ENCODE data around the gene EPPIN.

Gene EPPIN

GRCh38 chr20:45515147-45515913, 31.9 kb downstream of the EPPIN start, which contains the start of gene SPINT3:
Gene SPINT3, minus strand, starts transcription at chr20:45515622. Its CDS starts 14 bp downstream, at chr20:45515608.
- no peaks in the 10 kb centered on the region for H3K27me3 ChIP-seq (ENCODE audit: insufficient read depth, low read depth, severe bottlenecking)
- H3K27ac ChIP-seq, result no peak within 1 kb of the TSS
- no peak for TF ChIP-seq CTCF (IDR thresholded peaks at IDR 0.05; ENCODE audit: low read depth, low read length)
- DNase-seq, result no peak
- no peak within 1 kb of the TSS for H3K4me3 ChIP-seq (ENCODE audit: low read depth, low read length)
- H3K9me3 ChIP-seq (ENCODE audit: severe bottlenecking), result no peaks in the 10 kb centered on the region
- no peaks in the 10 kb centered on the region for H3K36me3 ChIP-seq

GRCh38 chr20:45510242-45510862, 36.8 kb downstream of the EPPIN start:
- no peak overlapping the region for H3K27ac ChIP-seq

GRCh38 chr20:45509091-45509490, 38.1 kb downstream of the EPPIN start:
- Histone ChIP-seq H3K36me3 (no peaks in the 10 kb centered on the region), H3K4me3 (ENCODE audit: low read depth, low read length) (no peak overlapping the region), H3K27me3 (ENCODE audit: insufficient read depth, low read depth, severe bottlenecking) (no peaks in the 10 kb centered on the region), H3K27ac (no peak overlapping the region), H3K9me3 (ENCODE audit: severe bottlenecking) (no peaks in the 10 kb centered on the region)
- DNase-seq, result no peak
- TF ChIP-seq CTCF (IDR thresholded peaks at IDR 0.05; ENCODE audit: low read depth, low read length), result no peak

More at GRCh38 chr20:45510242-45510862, 36.8 kb downstream of the EPPIN start:
- no peaks in the 10 kb centered on the region for H3K36me3 ChIP-seq
- H3K4me3 ChIP-seq (ENCODE audit: low read depth, low read length), result no peak overlapping the region
- no peak for DNase-seq
- TF ChIP-seq CTCF (IDR thresholded peaks at IDR 0.05; ENCODE audit: low read depth, low read length), result no peak
- H3K9me3 ChIP-seq (ENCODE audit: severe bottlenecking), result no peaks in the 10 kb centered on the region
- no peaks in the 10 kb centered on the region for H3K27me3 ChIP-seq (ENCODE audit: insufficient read depth, low read depth, severe bottlenecking)

- TF ChIP-seq CTCF (IDR thresholded peaks at IDR 0.05; ENCODE audit: low read depth, low read length), result no peak
- no peaks in the 10 kb centered on the region for H3K36me3 ChIP-seq
- H3K27ac ChIP-seq, result no peak overlapping the region
- no peaks in the 10 kb centered on the region for H3K27me3 ChIP-seq (ENCODE audit: insufficient read depth, low read depth, severe bottlenecking)
- H3K9me3 ChIP-seq (ENCODE audit: severe bottlenecking), result no peaks in the 10 kb centered on the region
- no peak for DNase-seq
- H3K4me3 ChIP-seq (ENCODE audit: low read depth, low read length), result no peak overlapping the region
Observed at GRCh38 chr20:45508068-45508886, 38.9 kb downstream of the EPPIN start.

GRCh38 chr20:45507011-45507820, 40.0 kb downstream of the EPPIN start:
- no peaks in the 10 kb centered on the region for H3K9me3 ChIP-seq (ENCODE audit: severe bottlenecking)
- no peaks in the 10 kb centered on the region for H3K27me3 ChIP-seq (ENCODE audit: insufficient read depth, low read depth, severe bottlenecking)
- TF ChIP-seq CTCF (IDR thresholded peaks at IDR 0.05; ENCODE audit: low read depth, low read length), result no peak
- no peaks in the 10 kb centered on the region for H3K36me3 ChIP-seq
- no peak overlapping the region for H3K27ac ChIP-seq
- DNase-seq, result no peak
- H3K4me3 ChIP-seq (ENCODE audit: low read depth, low read length), result no peak overlapping the region
